ENCODE results near the gene CLDN6. TPM values are rescaled to one million over a fixed set of nuclear protein-coding genes. Genes with fewer than 3 reads are reported as not detected.

Gene CLDN6
- total and polyA plus RNA-seq, 2 of the 13 experiments (the other 11 are each of a cell fraction or from before 2014, with no cell fraction given): 5.9 to 7.6 TPM

DNA sequence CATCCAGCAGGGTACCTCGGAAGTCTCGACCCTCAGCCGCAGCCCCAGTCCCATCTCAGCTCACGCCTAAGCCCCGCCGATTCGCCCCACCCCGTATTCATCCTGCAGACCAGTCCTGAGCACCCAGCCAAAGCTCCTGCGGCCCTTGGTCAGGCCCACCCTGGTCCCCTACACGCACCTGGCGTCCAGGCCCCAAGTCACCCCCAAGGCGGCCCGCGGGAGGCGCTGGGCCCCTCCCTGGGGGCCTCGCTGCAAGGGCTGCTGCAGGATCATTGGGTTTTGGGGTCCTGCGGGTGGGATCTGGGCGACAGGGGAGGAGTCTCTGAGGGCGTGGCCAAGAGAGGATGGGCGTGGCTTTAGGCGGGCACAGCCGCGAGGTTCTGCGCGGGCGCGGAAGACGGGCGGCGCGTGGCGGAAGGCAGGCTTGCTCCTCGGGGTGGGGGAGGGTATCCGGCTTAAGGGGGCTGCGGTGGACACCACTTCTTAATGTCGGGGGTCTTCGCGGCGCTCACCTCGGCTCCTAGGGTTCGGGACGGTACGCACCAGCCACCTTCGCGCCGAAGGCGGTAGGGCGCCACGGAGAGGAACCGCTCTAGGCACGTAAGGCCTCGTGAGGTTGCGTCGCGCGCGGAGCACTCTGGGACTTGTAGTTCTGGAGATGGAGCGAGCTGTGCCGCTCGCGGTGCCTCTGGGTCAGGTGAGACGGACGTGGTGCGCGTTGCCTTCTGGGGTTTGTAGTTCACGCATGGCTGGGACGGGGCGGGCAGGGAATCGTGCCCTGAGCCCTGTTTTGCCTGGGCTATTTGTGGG is 5.9 kb upstream of the CLDN6 start, which contains the start of the genes HCFC1R1 and THOC6 (continued):
- TF ChIP-seq, protein P1, sequence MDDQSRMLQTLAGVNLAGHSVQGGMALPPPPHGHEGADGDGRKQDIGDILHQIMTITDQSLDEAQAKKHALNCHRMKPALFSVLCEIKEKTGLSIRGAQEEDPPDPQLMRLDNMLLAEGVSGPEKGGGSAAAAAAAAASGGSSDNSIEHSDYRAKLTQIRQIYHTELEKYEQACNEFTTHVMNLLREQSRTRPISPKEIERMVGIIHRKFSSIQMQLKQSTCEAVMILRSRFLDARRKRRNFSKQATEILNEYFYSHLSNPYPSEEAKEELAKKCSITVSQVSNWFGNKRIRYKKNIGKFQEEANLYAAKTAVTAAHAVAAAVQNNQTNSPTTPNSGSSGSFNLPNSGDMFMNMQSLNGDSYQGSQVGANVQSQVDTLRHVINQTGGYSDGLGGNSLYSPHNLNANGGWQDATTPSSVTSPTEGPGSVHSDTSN (CRISPR knock-in tag; IDR thresholded peaks at IDR 0.05; ENCODE audit: borderline replicate concordance): no peak
- peak; percentile 81 to 93 for TF ChIP-seq POLR2A (IDR thresholded peaks at IDR 0.05; ENCODE audit: insufficient read depth in 1 of 2, low read depth in 2 of 2, low read length in 2 of 2)
- TF ChIP-seq PPARG (CRISPR knock-in tag; conservative IDR thresholded peaks at IDR 0.05): 0 out of 2 replicates have a peak, but pooled peaks have one; percentile 20
- TF ChIP-seq ZNF790 (CRISPR knock-in tag; IDR thresholded peaks at IDR 0.05; ENCODE audit: borderline replicate concordance): peak; percentile 88; the same call in 1 of the 2 replicates
- no peak for TF ChIP-seq ZNF10 (CRISPR knock-in tag; IDR thresholded peaks at IDR 0.05; ENCODE audit: borderline replicate concordance, low read depth)
- TF ChIP-seq GTF2F1 (IDR thresholded peaks at IDR 0.05; ENCODE audit: low read length): no peak
- TF ChIP-seq, protein P2, sequence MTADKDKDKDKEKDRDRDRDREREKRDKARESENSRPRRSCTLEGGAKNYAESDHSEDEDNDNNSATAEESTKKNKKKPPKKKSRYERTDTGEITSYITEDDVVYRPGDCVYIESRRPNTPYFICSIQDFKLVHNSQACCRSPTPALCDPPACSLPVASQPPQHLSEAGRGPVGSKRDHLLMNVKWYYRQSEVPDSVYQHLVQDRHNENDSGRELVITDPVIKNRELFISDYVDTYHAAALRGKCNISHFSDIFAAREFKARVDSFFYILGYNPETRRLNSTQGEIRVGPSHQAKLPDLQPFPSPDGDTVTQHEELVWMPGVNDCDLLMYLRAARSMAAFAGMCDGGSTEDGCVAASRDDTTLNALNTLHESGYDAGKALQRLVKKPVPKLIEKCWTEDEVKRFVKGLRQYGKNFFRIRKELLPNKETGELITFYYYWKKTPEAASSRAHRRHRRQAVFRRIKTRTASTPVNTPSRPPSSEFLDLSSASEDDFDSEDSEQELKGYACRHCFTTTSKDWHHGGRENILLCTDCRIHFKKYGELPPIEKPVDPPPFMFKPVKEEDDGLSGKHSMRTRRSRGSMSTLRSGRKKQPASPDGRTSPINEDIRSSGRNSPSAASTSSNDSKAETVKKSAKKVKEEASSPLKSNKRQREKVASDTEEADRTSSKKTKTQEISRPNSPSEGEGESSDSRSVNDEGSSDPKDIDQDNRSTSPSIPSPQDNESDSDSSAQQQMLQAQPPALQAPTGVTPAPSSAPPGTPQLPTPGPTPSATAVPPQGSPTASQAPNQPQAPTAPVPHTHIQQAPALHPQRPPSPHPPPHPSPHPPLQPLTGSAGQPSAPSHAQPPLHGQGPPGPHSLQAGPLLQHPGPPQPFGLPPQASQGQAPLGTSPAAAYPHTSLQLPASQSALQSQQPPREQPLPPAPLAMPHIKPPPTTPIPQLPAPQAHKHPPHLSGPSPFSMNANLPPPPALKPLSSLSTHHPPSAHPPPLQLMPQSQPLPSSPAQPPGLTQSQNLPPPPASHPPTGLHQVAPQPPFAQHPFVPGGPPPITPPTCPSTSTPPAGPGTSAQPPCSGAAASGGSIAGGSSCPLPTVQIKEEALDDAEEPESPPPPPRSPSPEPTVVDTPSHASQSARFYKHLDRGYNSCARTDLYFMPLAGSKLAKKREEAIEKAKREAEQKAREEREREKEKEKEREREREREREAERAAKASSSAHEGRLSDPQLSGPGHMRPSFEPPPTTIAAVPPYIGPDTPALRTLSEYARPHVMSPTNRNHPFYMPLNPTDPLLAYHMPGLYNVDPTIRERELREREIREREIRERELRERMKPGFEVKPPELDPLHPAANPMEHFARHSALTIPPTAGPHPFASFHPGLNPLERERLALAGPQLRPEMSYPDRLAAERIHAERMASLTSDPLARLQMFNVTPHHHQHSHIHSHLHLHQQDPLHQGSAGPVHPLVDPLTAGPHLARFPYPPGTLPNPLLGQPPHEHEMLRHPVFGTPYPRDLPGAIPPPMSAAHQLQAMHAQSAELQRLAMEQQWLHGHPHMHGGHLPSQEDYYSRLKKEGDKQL (CRISPR knock-in tag; IDR thresholded peaks at IDR 0.05; ENCODE audit: low read depth): 0 out of 2 replicates have a peak, but pooled peaks have one; percentile 13
- TF ChIP-seq, protein P3, sequence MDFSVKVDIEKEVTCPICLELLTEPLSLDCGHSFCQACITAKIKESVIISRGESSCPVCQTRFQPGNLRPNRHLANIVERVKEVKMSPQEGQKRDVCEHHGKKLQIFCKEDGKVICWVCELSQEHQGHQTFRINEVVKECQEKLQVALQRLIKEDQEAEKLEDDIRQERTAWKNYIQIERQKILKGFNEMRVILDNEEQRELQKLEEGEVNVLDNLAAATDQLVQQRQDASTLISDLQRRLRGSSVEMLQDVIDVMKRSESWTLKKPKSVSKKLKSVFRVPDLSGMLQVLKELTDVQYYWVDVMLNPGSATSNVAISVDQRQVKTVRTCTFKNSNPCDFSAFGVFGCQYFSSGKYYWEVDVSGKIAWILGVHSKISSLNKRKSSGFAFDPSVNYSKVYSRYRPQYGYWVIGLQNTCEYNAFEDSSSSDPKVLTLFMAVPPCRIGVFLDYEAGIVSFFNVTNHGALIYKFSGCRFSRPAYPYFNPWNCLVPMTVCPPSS (IDR thresholded peaks at IDR 0.05): no peak
- peak; percentile 60 for TF ChIP-seq NFYC (CRISPR knock-in tag; IDR thresholded peaks at IDR 0.05)
- TF ChIP-seq DBP (CRISPR knock-in tag; IDR thresholded peaks at IDR 0.05; ENCODE audit: not compliant biosample characterization): no peak
- peak; percentile 75 for TF ChIP-seq ISL2 (CRISPR knock-in tag; IDR thresholded peaks at IDR 0.05)
- TF ChIP-seq ELF3 (CRISPR knock-in tag; IDR thresholded peaks at IDR 0.05): peak; percentile 83
- TF ChIP-seq, protein P4, sequence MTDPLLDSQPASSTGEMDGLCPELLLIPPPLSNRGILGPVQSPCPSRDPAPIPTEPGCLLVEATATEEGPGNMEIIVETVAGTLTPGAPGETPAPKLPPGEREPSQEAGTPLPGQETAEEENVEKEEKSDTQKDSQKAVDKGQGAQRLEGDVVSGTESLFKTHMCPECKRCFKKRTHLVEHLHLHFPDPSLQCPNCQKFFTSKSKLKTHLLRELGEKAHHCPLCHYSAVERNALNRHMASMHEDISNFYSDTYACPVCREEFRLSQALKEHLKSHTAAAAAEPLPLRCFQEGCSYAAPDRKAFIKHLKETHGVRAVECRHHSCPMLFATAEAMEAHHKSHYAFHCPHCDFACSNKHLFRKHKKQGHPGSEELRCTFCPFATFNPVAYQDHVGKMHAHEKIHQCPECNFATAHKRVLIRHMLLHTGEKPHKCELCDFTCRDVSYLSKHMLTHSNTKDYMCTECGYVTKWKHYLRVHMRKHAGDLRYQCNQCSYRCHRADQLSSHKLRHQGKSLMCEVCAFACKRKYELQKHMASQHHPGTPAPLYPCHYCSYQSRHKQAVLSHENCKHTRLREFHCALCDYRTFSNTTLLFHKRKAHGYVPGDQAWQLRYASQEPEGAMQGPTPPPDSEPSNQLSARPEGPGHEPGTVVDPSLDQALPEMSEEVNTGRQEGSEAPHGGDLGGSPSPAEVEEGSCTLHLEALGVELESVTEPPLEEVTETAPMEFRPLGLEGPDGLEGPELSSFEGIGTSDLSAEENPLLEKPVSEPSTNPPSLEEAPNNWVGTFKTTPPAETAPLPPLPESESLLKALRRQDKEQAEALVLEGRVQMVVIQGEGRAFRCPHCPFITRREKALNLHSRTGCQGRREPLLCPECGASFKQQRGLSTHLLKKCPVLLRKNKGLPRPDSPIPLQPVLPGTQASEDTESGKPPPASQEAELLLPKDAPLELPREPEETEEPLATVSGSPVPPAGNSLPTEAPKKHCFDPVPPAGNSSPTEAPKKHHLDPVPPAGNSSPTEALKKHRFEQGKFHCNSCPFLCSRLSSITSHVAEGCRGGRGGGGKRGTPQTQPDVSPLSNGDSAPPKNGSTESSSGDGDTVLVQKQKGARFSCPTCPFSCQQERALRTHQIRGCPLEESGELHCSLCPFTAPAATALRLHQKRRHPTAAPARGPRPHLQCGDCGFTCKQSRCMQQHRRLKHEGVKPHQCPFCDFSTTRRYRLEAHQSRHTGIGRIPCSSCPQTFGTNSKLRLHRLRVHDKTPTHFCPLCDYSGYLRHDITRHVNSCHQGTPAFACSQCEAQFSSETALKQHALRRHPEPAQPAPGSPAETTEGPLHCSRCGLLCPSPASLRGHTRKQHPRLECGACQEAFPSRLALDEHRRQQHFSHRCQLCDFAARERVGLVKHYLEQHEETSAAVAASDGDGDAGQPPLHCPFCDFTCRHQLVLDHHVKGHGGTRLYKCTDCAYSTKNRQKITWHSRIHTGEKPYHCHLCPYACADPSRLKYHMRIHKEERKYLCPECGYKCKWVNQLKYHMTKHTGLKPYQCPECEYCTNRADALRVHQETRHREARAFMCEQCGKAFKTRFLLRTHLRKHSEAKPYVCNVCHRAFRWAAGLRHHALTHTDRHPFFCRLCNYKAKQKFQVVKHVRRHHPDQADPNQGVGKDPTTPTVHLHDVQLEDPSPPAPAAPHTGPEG (CRISPR knock-in tag; IDR thresholded peaks at IDR 0.05): no peak
- peak; percentile 93; the same call in 1 of the 2 replicates for TF ChIP-seq ZNF572 (CRISPR knock-in tag; IDR thresholded peaks at IDR 0.05)
